BE2C (cell line): ENCODE data around the gene TEX22.

Source experiments
- DNase-seq: peaks from one replicate; pipeline ENCODE4 v3.0.0-alpha.2; 2020
- H3K27me3 ChIP-seq: fragments of 250-450 bp; sonication (Bioruptor Pico); 2 replicates; pipeline ENCODE4 v1.5.1; 2020; ENCODE audit warnings: mild to moderate bottlenecking
- H3K36me3 ChIP-seq: fragments of 250-450 bp; sonication (Bioruptor Pico); 2 replicates; pipeline ENCODE4 v1.5.1; 2020; ENCODE audit warnings: mild to moderate bottlenecking
- H3K4me1 ChIP-seq: fragments of 250-450 bp; sonication (Bioruptor Pico); 2 replicates; pipeline ENCODE4 v1.5.1; 2020
- H3K4me3 ChIP-seq: 2 replicates; pipeline ENCODE4 v1.5.1; 2011; ENCODE audit warnings: low read depth, low read length
- H3K9me3 ChIP-seq: fragments of 250-450 bp; sonication (Bioruptor Pico); 2 replicates; pipeline ENCODE4 v1.5.1; 2020
- CTCF ChIP-seq: IDR thresholded peaks from 2 replicates; pipeline ENCODE4 v1.5.1; 2012; ENCODE audit warnings: mild to moderate bottlenecking, low read depth, low read length

The TEX22 gene

DNA sequence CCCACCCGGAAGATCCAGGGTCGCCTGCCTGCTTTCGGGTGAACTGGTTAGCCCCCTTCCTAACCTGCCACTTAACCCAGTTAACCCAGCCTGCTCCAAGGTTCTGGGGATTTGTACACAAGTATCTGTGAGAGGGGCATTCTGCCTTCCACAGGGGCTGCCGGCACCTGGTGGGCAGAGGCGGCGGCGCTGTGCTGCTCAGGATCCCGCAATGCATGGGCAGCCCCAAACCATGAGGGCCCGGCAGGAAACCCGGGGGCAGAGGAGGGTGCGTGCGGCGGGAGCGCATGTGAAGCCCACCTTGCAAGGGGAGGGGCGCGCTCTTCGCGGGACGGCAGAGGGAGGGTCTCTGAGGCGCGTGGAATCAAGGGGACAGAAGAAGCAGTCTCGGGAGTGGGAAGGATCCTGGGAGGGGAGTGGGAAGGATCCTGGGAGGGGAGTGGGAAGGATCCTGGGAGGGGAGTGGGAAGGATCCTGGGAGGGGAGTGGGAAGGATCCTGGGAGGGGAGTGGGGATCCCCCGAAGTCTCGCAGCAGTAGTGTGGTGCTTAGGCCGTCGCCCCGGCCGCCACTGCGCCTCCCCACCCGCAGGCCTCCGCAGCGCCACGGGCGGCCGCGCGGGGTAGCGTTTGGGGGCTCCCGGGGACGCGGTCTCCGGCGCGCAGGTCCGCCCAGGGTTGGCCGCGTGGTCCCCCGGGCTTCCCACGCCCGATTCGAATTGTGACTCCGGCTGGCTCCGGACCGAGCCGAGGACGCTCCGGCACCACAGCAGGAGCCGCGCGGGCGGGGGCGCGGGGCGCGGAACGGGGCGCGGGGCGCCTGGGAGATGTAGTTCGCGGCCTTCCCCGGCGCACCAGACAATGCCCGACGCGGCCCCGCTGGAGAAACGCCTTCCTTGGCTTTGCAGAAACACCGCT lies 16.4 kb downstream of the TEX22 start:
- H3K27me3 ChIP-seq: no peaks in the 10 kb centered on the region
- H3K4me3 ChIP-seq: peak overlapping the region; percentile 56
- DNase-seq: peak; percentile 77
- no peaks in the 10 kb centered on the region for H3K9me3 ChIP-seq
- peak; percentile 37 for TF ChIP-seq CTCF
- H3K36me3 ChIP-seq: no peaks in the 10 kb centered on the region
- peaks cover 12% of the 10 kb centered on the region for H3K4me1 ChIP-seq

GRCh38 chr14:105415481-105416428 lies 17.4 kb downstream of the TEX22 start:
- Histone ChIP-seq H3K4me3 (peak overlapping the region; percentile 56), H3K36me3 (no peaks in the 10 kb centered on the region), H3K4me1 (peaks cover 11% of the 10 kb centered on the region), H3K9me3 (no peaks in the 10 kb centered on the region), H3K27me3 (no peaks in the 10 kb centered on the region)
- DNase-seq: no peak
- TF ChIP-seq CTCF: no peak

DNA sequence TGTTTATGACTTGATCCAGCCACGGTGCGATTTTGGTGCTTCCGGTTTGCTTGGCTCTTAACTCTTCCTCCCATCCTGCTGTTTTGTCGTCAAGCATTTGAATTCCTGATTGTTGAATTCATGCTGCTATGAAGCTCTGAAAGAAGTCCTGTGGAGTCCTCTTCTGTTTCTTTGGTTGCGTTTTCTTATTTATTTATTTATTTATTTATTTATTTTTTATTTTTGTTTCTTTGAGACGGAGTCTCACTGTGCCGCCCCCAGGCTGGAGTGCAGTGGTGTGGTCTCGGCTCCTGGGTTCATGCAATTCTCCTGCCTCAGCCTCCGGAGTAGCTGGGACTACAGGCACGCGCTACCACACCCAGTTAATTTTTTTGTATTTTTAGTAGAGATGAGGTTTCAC lies 18.3 kb downstream of the TEX22 start:
- no peaks in the 10 kb centered on the region for H3K9me3 ChIP-seq
- no peak overlapping the region for H3K4me3 ChIP-seq
- H3K4me1 ChIP-seq: peaks cover 8% of the 10 kb centered on the region
- no peak for TF ChIP-seq CTCF
- H3K36me3 ChIP-seq: no peaks in the 10 kb centered on the region; the same call in 1 of the 2 replicates
- DNase-seq: no peak
- no peaks in the 10 kb centered on the region for H3K27me3 ChIP-seq

- peaks cover 10% of the 10 kb centered on the region for H3K4me1 ChIP-seq
- no peak overlapping the region for H3K4me3 ChIP-seq
- no peak for DNase-seq
- no peaks in the 10 kb centered on the region for H3K9me3 ChIP-seq
- H3K36me3 ChIP-seq: peaks cover 5% of the 10 kb centered on the region
- no peaks in the 10 kb centered on the region for H3K27me3 ChIP-seq
- no peak for TF ChIP-seq CTCF
Measured at GRCh38 chr14:105417690-105418121, 19.4 kb downstream of the TEX22 start.

- TF ChIP-seq CTCF: no peak
- H3K4me1 ChIP-seq: peaks cover 13% of the 10 kb centered on the region
- peaks cover 8% of the 10 kb centered on the region for H3K36me3 ChIP-seq
- no peaks in the 10 kb centered on the region for H3K9me3 ChIP-seq
- no peak for DNase-seq
- no peaks in the 10 kb centered on the region for H3K27me3 ChIP-seq
- H3K4me3 ChIP-seq: no peak overlapping the region; the same call in 1 of the 2 replicates
Measured at GRCh38 chr14:105418269-105419194, 20.2 kb downstream of the TEX22 start.
